Measurements from ENCODE around the gene AGBL3.
A peak's percentile ranks its signal among the peaks of the same experiment; 100 is the strongest.
"Not testable (repeated sequence)": the region's sequence is repeated elsewhere in the genome, so short reads cannot be mapped to it uniquely, and the experiment has no call there.

AGBL3 gene

DNA sequence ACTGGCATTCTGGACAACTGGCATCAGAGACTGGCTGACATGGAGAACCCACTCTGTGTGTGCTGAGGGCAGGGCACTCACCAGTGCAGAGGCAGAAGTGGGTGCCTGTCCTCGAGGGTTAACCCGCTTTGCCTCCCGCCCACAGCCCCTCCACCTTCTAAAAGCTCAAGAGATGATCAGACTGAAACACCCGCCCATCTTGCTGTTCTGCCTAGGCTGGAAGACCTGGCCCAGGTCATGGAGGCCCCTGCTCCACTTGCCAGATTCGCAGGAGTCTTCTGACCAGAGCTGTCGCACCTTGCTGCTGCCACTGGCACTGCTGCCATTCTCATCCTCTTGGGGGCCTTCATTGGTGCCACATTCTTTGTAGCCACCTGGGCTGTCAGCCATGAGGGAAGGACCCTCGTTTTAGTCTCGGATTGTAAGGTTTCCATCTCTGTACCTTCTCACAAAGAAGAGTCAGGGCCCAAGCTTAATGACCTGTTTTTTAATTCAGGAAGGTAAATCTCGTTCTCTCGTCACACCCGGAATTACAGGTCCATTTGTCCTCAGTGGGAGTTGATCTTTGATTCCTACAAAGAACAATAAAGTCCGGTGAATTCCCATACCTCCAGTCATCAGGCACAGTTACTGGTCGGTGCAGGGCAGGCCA, 182.3 kb downstream of the AGBL3 start:
- DNase-seq (ENCODE audit: low spot score), result no peak

DNA sequence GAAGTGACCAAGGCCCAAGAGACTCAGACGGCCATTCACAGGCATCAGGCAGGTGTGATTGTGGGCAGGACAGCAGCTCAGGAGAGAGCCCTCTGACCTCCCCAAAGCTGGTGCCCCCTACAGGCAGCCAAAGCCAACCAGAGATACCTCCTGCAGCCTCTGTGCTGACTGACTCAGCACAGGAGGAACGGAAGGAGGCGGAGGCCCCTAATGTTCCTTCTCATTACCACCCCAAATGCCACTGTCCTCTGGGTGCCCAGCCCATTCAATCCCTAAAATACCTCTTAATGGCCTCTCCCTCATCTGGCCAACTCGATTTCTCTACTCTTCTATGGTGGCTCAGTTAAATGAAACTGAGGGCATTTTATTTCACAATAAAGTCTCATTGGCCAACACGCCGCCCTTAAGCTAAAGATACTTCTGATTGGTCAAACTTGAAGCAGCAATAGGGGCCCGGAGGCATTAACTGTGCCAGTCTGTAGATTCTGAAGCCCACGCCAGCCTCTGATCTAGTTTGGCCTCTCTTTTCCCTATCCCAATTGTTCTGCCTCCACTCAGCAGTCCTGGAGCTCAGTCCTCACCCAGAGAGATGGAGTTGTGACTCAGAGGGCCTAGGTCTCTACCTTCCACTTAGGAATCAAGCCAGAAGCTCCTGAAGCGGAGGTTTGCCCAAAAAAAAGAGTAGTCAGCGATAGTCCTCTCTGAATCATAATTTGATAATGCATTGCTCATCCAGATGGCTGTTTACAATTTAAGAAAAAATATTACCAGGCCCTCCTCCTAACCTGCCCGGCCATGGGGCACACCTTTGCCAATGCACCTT, 183.0 kb downstream of the AGBL3 start:
- no peak for DNase-seq (ENCODE audit: low spot score)

DNA sequence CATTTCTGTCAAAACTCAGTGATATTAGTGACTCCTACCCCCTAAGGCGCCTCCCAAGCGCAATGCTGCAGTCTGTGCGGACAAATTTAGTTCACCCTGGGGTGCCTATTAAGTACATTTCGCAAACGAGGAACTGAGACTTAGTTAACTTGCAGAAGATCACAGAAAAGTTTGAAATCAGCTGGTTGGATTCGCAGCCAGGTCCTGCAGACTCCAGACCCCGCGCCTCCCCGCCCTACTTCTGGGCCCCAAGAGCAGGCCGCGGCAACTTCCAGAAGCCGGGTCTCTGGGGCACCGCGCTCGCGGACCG, 183.6 kb downstream of the AGBL3 start:
- DNase-seq (ENCODE audit: low spot score), result no peak

DNA sequence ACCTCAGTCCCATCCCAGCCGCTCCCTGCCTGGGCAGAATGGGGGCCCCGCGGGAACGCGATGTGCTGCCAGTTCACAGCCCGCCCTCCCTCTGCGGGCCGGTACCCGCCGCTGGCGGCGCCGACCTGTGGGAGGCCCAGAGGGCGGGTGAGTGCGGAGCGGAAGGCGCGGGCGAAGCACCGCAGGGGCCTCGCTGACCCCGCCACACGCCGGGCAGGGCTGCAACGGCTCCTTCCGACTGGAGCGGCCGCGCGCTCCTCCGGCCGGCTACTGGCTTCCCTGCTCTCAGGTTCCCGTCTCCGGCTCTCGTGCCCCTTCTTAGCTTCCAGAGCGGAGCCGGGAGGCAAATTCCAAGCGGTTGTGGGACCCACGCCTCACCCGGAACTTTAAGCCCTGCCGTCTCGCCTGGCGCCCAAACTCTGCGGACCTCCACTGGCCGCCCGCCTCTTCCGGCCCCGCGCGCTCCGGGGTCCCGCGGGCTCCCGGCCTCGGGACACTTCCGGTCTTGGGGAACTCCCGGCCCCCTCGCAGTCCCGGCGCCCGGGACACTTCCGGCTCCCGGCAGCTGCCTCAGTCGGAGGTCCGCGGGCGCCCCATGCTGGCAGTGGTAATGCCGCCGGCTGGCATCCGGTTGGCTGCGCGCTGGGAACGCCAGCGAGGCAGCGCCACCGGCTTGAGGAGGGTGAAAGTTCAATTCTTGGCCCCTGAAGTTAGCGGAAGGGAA, 184.1 kb downstream of the AGBL3 start, which contains the start of gene CYREN:
CYREN (minus strand) TSS at position 434 of the 724 bp plus-strand sequence. CDS start 1,785 bp downstream, outside the sequence.
- peak; percentile 91 for DNase-seq (ENCODE audit: low spot score)

DNA sequence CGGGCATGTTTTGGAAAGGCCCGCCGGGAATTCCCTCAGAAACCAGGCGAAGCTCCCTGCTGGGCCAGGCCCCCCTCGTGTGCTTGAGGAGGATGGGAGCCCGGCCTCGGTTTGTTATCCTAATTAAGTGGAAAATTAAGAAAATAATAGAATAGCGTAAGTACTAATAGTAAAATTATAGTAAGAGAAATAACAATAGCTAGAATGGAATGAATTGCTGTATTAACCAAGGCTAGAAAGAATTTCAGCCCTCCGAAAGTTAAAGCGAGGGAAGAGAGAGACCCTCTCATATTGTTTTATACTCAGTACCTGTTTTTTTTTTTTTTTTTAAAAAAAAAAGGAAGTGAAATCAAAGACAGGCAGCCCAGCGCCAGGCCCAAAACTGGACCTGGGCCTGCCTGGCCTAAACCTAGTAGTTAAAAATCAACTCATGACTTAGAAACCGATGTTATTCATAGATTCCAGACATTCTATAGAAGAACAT, 184.7 kb downstream of the AGBL3 start:
- not testable (repeated sequence) for DNase-seq (ENCODE audit: low spot score)

DNA sequence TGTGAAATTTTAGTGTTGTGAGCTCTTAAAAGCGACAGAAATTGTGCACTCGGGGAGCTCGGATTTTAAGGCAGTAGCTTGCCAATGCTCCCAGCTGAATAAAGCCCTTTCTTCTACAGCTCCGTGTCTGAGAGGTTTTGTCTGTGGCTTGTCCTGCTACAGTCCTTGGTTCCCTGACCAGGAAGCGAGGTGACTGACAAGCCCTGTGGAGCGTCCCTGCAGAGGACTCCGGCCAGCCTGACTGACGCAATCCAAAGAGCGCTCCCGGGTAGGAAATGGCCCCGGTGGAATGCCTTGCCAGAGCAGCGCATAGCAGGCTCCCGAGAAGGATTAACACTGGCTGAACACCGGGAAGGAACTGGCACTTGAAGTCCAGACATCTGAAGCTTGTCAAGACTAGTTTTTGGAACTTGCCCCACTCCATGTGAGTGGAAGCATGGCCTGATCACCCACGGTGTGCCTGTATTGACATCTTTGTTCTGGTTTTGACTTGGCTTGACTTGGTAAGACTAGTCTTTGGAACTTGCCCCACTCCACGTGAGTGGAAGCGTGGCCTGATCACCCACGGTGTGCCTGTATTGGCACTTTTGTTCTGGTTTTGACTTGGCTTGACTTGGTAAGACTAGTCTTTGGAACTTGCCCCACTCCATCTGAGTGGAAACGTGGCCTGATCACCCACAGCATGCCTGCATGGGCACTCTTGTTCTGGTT, 185.4 kb downstream of the AGBL3 start:
- peak; percentile 81 for DNase-seq (ENCODE audit: low spot score)

DNA sequence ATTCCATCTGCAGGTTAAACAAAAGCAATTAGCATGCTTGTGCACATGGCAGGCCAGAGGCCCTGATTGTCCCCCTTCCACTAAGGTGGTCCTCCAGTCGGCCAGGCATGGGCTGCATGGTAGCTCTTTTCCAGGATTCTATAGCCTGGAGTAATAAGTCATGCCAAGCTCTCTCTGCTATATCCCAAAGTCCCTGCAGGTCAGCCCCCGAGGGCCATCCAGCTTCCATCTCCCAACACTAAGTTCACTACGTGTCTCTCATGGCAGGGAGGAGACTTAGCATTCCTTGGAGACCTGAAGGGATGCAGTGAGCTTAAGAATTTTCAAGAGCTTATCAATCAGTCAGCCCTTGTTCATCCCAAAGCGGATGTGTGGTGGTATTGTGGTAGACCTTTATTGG, 187.6 kb downstream of the AGBL3 start:
- not testable (repeated sequence) for DNase-seq (ENCODE audit: low spot score)

DNA sequence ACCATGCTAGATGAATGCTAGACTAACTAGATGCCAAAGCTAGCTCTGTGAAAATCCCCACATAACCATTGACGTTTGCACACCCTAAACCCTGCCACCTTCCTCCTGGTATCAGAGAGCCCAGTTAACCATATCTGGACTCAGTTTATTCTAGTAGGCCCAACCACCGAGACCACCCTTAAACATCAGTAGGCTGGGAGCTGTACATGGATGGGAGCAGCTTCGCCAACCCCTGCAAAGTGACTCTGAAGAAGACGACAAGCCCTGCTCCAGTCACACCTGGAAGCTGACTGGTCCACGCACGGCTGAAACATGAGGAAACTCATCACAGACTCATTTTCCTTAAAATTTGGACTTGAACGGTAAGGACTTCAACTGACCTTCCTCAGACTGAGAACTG, 188.6 kb downstream of the AGBL3 start:
- no peak for DNase-seq (ENCODE audit: low spot score)

DNA sequence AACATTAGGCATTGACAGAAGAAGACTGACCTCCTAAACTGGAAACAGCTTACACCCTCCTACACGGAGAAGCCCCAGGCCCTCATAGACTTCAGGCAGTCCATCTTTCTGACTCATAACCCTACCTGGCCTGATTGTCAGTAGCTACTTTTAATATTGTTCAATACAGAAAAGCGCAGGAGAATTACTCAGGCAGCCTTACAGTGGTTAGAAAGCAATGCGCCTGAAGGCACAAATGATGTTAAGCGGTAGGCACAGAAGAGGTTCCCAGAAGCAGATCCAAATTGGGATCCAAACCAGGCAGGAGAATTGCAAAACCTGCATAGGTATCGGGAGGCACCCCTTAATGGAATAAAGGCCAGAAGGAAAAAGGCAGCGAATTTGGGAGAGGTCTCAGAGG, 189.6 kb downstream of the AGBL3 start:
- DNase-seq (ENCODE audit: low spot score), result no peak

DNA sequence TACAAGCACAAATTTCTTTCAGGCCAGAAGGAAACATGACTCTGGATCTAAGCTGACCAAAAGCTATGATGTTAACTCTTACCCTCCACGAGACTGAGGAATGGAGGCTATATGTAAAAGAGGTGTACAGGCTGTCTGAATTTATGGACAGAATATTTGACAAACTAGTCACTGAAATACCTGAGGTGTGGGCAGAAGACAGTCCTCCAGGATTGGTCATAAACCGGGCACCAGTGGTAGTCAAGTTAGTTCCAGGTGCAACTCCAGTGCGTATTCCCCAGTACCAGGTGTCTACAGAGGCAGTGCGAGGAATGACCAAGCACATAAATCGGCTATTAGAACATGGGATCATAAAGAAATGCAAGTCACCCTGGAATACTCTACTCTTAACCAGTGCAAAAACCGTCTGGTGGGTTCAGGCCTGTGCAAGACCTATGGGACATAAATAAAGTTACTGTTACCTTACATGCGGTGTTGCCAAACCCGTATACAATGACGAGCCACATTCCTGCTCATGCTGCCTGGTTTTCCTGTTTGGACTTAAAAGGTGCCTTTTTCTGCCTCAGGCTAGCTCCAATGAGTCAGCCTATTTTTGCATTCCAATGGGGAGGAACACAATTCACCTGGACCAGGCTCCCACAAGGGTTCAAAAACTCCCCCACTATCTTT, 190.9 kb downstream of the AGBL3 start:
- no peak for DNase-seq (ENCODE audit: low spot score)

DNA sequence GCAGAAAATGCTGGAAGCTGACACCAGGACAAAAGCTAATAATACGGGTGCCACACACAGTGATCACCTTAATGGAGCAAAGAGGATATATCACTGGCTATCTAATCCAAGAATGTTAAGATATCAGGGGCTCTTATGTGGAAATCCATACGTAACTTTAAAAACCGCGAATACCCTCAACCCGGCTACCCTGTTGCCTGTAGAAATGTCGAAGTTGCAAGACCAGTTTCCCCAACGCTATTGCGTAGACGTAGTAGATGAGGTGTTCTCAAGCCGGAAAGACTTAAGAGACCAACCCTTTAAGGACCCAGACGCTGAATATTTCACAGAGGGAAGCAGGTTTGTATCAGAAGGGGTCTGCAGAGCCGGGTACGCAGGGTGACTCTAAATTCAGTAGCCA, 192.1 kb downstream of the AGBL3 start:
- DNase-seq (ENCODE audit: low spot score), result no peak

DNA sequence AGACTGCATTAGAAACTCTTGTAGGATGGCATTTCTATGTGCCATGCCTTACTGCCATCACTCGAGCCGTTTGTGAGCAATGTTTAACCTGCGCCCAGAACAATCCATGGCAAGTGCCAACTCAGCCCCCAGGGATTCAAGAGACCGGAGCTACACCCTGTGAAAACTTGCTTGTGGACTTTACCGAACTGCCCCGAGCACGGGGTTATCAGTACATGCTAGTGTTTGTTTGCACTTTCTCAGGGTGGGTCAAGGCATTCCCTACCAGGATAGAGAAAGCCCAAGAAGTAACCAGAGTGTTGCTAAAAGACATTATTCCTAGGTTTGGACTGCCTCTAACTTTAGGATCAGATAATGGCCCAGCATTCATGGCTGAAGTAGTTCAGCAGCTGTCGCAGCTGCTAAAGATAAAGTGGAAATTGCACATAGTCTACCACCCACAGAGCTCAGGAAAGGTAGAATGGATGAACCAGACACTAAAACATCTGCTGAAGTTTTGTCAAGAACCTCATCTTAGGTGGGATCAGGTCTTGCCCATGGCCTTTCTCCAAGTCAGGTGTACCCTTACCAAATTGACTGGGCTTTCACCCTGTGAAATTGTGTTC, 193.1 kb downstream of the AGBL3 start:
- no peak for DNase-seq (ENCODE audit: low spot score)

DNA sequence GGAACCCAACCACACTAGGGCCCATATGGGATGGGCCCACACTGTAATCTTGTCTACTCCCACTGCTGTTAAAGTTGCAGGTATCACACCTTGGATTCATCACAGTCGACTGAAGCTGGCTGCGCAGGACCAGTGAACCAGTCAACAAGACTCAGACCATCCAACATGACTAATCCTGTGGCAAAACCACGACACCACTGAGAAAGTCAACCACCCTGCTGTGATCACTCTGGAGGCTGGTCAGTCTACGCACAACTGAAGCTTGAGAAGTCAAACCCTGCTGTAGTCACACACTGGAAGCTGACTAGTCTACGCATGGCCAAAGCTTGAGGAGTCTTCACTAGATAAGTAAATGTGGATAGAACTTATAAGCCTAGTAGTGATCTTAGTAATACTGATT, 193.8 kb downstream of the AGBL3 start:
- DNase-seq (ENCODE audit: low spot score), result no peak

DNA sequence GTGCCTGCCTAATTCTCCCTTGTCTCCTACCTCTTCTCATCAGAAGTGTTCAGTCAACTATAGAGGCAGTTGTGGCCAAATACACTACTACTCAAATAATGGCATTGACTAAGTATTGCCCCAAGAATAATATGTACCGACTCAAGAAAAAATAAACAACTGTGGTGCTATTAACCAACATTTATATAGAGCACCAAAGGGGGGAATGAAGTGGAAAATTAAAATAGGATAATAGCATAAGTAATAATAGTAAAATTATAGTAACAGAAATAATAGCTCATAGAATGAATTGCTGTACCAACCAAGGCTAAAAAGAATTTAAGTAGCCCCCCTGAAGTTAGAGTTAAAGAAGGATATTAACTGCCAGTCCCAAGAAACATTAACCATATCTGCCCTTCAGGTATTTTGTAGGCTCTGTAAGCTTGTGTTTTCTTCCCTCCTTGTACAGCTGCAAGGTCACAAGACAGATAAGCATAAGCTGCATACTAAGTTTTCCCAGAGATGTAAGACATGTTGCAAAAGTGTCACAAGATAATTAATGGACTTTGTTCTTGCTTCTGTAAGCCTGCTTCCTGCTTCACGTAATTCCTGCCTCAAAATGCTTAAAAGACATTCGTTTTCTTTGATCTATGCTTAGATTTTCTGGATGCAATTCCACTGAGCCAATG, 195.1 kb downstream of the AGBL3 start:
- DNase-seq (ENCODE audit: low spot score), result no peak

DNA sequence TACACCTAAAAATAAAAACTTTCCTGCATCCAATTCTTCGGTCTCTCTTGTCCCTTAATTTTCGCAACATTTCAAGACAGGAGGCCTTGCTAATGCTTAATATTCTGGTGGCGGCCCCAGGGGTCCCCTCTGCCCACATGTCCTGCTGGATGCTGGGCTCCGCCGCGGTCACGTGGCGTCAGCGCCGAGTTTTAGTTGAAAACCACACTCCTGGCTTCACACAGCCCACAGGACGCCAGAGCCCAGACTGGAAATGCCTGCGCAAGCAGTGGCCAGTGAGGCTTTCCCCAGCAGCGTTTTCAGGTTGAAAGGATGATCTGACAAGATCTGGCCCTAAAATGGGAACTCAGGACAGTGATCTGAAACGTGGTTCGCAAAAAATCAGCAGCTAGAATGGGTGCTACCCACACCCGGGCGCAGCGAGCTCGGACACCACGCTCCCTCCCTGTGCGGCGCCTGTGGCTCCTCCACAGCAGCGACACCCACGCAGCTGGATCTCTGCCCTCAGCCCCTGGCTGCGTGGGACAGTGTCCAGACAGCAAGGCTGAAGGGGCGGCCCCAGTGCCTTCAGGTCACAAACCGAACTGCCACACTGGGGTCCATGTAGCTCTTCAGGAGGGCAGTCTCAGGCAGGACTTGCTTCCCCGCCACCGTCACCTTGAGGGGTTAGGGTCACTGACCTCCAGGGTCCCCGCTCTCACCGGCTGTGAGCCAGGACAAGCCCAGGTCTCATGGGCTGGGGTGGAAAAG, 195.8 kb downstream of the AGBL3 start:
- DNase-seq (ENCODE audit: low spot score), result no peak

DNA sequence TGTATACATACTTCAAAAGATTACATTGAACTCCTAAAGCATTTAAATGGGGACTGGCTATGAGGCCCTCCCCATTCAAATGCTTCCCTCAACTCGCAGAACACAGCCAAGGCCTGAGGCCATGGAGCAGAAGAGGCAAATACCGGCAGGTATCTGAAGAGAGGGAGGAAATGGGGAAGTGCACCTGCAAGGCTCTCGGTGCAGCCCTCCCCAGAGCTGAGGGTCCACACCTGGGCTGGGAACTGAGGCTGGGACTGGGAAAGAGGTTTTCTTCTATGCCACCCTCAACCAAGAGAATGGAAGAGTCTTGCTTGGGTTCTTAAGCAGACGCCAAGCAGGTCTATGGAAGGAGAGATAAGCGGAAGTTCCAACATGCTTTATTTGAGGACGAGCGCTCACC, 197.2 kb downstream of the AGBL3 start:
- DNase-seq (ENCODE audit: low spot score), result no peak

DNA sequence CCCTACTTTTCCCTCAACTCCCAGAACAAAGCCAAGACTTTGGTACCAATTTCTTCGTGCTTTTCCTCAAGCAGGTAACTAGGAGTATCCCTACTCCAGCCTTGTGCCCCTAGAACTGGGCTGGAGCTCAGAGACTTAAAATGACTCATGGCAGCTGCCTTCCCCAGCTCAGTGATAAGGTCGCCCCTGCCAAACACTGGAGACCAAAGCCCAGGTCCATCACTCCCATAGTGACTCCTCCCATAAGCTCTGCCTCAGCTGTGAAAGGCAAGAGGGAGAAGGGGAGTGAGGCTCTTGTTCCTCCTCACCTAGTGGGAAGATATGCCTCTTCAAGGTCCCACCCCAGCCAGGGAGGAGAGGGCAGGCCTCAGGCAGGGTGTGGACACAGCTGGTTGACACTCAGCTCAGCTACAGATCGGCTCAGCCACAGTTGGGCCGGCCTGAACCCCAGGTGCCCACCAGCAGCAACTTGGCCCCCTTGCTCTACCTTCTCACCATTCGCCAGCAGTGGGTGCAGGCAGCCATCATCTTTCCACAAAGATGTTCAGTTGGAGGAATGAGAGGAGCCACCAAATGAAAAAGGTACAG, 198.0 kb downstream of the AGBL3 start:
- DNase-seq (ENCODE audit: low spot score), result no peak

Data from pons (tissue), 1 donor.